Epithelial cell of proximal tubule (primary cell): Measurements from ENCODE around the gene BAIAP2L2. TPM values are rescaled to one million over a fixed set of nuclear protein-coding genes. Genes with fewer than 3 reads are reported as not detected.

Experiments used
- DNase-seq: peaks from one replicate; pipeline ENCODE4 v3.0.0-alpha.2; 2011; ENCODE audit warnings: low read depth
- H3K4me3 ChIP-seq: 2 replicates; pipeline ENCODE4 v1.5.1; 2011; ENCODE audit warnings: low read depth, mild to moderate bottlenecking, low read length
- total RNA-seq: library from RNA; depleted of rRNA; stranded (reverse); fragments of >200 nt; gene quantifications from 2 replicates; pipeline ENCODE4 v1.2.3, GENCODE V29; 2015
- TF ChIP-seq, protein P1 (sequence below): conservative IDR thresholded peaks from 2 replicates; pipeline ENCODE4 v1.5.1; 2012; ENCODE audit warnings: low read depth, mild to moderate bottlenecking, low read length

Gene BAIAP2L2
- total RNA-seq, 1 donor from 2014 or later = 6.5 TPM

DNA sequence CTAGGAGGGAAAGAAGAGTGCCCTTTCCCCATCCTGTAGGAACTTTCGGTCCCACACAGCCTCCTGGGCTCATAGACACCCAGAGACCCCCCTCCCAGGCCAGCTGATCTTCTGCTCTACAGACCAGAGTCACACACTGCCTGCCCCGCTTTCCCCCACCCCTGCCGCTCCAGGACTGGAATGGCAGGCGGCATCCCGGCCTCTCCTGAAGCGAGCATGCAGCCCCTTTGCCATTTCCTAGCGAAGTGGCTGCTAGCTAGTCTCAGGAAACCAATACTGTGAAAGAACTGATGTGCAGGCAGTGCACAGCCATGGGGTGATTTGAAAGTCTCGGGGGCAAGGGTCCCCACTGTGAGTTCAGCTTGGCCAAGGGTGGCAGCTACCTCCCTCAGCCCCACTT lies 44.9 kb downstream of the BAIAP2L2 start:
- H3K4me3 ChIP-seq = no peak overlapping the region
- no peak for DNase-seq
- TF ChIP-seq, protein P1, sequence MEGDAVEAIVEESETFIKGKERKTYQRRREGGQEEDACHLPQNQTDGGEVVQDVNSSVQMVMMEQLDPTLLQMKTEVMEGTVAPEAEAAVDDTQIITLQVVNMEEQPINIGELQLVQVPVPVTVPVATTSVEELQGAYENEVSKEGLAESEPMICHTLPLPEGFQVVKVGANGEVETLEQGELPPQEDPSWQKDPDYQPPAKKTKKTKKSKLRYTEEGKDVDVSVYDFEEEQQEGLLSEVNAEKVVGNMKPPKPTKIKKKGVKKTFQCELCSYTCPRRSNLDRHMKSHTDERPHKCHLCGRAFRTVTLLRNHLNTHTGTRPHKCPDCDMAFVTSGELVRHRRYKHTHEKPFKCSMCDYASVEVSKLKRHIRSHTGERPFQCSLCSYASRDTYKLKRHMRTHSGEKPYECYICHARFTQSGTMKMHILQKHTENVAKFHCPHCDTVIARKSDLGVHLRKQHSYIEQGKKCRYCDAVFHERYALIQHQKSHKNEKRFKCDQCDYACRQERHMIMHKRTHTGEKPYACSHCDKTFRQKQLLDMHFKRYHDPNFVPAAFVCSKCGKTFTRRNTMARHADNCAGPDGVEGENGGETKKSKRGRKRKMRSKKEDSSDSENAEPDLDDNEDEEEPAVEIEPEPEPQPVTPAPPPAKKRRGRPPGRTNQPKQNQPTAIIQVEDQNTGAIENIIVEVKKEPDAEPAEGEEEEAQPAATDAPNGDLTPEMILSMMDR = no peak

DNA sequence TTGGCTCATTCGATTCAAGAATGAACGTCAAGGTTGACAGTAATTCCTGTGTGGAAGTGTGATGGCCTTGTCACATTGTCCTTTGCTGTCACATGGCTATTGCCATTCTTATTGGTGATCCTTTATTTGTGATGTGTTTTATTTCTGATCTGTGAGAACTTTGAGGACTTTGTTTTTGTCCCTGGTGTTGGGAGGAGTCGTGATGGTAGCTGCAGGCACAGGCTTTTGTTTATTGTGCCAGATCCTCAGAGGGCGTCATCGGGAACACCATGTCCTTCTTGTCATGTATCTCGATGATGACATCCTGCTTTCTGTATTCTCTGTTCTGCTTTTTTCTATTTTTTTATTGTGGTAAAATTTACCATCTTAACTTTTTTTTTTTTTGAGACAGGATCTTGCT lies 47.7 kb downstream of the BAIAP2L2 start:
- TF ChIP-seq, protein P1 = no peak
- no peak overlapping the region for H3K4me3 ChIP-seq
- no peak for DNase-seq

GRCh38 chr22:38056969-38057891 lies 53.3 kb downstream of the BAIAP2L2 start, which contains the start of gene PICK1:
Gene PICK1 (plus strand): TSS chr22:38057404. CDS start chr22:38057810, 406 bp downstream.
- peak within 1 kb of the TSS; percentile 85 for H3K4me3 ChIP-seq
- TF ChIP-seq, protein P1 = no peak
- peak; percentile 65 for DNase-seq

DNA sequence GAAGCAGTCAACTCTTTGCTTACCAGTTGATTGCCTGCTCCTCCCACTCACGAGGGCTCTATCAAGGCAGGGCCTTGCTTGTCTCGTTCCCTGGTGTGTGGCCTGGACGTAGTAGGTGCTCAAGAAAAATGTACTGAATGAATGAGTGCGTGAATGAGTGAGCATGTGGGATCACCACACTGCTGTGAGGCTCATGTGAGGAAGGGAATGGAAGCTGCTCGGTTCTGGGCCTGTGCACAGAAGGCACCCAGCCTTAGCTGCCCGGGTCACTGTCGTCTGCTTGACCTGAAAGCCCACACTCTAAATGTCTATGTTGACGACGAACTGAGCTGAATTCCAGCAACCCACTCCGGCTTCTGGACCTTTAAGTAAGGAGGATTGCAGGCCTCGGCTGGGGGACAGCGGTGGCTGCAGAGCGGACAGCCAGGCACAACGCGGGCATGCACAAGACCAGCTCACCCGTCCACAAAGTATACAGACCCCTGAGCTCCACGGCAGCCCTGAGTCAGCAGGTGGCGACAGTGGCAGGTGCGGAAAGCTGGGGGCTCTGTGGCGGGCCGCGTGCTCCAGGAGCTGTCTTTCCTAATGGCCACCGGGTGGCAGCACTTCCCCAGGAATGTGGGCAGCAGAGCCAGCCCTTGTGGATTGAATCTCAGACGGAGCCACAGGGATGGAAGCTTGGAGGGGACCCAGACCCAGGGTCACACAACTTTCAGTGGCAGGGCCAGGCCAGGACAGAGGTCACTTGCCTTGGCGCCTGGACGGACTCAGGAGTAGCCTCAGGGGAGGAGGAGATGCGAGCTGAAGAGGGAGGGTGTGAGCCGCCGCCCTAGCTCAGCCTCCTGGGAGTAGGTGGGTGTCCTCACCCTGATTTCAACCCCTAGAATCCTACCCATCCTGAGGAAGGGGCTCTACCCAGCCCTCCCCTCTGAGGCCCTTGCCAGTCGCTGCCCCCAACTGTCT lies 58.3 kb downstream of the BAIAP2L2 start:
- DNase-seq = no peak
- H3K4me3 ChIP-seq = no peak overlapping the region
- TF ChIP-seq, protein P1 = peak; percentile 77

- TF ChIP-seq, protein P1 = no peak
- no peak overlapping the region for H3K4me3 ChIP-seq
- DNase-seq = no peak
These were observed 59.2 kb downstream of the BAIAP2L2 start for GRCh38 chr22:38051261-38051660.

- TF ChIP-seq, protein P1 = no peak
- no peak for DNase-seq
- H3K4me3 ChIP-seq = no peak overlapping the region
These were observed 59.8 kb downstream of the BAIAP2L2 start for GRCh38 chr22:38050720-38051119.
